Measurements from ENCODE around the gene GNAI1. TPM values are rescaled to one million over a fixed set of nuclear protein-coding genes. Genes with fewer than 3 reads are reported as not detected.
"Not testable (repeated sequence)": the region's sequence is repeated elsewhere in the genome, so short reads cannot be mapped to it uniquely, and the experiment has no call there.

Gene GNAI1
- total RNA-seq, 1 donor from 2014 or later = 50.6 TPM

DNA sequence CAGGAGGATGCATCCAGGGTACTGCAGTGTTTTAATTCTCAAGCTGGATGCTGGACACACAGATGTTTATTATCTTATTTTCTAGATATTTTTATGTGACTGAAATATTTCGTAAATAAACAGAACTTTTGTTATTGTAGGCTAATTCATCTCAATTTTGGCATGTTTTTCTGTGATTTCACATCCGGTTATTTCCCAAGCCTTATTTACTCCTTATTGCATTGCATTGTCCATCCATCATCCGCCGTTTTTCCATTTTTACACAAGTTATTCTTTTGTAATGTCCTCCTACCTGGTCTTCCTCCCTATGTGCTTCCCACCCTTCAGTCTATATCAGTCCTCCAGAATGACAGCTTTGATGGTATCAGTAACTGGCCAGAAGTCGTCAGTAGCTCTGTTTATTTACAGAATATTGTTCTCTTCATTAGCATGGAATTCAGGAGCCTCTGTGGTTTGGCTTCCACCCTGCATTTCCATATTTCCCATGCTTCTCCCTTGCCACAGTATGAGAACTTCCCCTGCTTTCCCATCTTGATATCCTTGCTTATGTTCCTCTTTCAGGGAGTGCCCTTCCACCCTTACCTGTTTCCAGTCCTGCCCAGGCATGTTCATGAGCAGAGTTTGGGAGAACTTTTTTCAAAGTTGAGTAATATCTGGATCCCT, 16.1 kb downstream of the GNAI1 start:
- TF ChIP-seq POLR2A (IDR thresholded peaks at IDR 0.05) = no peak
- TF ChIP-seq, protein P1, sequence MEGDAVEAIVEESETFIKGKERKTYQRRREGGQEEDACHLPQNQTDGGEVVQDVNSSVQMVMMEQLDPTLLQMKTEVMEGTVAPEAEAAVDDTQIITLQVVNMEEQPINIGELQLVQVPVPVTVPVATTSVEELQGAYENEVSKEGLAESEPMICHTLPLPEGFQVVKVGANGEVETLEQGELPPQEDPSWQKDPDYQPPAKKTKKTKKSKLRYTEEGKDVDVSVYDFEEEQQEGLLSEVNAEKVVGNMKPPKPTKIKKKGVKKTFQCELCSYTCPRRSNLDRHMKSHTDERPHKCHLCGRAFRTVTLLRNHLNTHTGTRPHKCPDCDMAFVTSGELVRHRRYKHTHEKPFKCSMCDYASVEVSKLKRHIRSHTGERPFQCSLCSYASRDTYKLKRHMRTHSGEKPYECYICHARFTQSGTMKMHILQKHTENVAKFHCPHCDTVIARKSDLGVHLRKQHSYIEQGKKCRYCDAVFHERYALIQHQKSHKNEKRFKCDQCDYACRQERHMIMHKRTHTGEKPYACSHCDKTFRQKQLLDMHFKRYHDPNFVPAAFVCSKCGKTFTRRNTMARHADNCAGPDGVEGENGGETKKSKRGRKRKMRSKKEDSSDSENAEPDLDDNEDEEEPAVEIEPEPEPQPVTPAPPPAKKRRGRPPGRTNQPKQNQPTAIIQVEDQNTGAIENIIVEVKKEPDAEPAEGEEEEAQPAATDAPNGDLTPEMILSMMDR (IDR thresholded peaks at IDR 0.05) = no peak
- peak in 1 of 2 donors; percentile 78 for TF ChIP-seq POLR2AphosphoS5 (IDR thresholded peaks at IDR 0.05; ENCODE audit: insufficient read depth in 1 of 2, low read depth in 1 of 2)
- DNase-seq (ENCODE audit: extremely low spot score in 2 of 2) = no peak
- no peaks in the 10 kb centered on the region for H3K27me3 ChIP-seq
- H3K4me1 ChIP-seq = peaks cover 77% of the 10 kb centered on the region
- no peak overlapping the region for H3K27ac ChIP-seq
- intact Hi-C loops (cut with DNase I) = no loop called here
- no peaks in the 10 kb centered on the region for H3K36me3 ChIP-seq
- H3K4me3 ChIP-seq = no peak overlapping the region
- H3K9me3 ChIP-seq = no peaks in the 10 kb centered on the region

DNA sequence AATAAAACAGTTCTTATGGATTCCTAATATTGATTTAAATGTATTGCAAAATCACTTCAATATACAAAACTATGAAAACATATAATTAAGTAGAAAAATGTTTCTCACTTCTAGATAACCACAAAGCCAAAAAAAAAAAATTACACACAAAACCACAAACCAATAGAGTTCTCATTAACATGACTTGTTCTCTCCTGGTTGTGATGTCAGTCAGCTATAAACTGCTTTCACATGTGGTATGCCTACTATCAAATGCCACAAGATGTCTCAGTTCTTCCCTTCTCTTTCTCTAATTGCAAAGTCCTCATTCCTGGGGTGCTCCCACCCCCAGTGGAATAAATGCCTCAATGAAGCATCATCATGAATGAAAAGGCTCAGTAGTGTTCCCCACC, 16.6 kb downstream of the GNAI1 start:
- intact Hi-C loops (cut with DNase I) = no loop called here
- no peak overlapping the region for H3K4me3 ChIP-seq
- no peak overlapping the region for H3K27ac ChIP-seq
- H3K36me3 ChIP-seq = no peaks in the 10 kb centered on the region
- TF ChIP-seq, protein P1 (IDR thresholded peaks at IDR 0.05) = no peak
- TF ChIP-seq POLR2AphosphoS5 (IDR thresholded peaks at IDR 0.05; ENCODE audit: insufficient read depth in 1 of 2, low read depth in 1 of 2) = no peak
- TF ChIP-seq POLR2A (IDR thresholded peaks at IDR 0.05) = no peak
- no peaks in the 10 kb centered on the region for H3K9me3 ChIP-seq
- peaks cover 74% of the 10 kb centered on the region for H3K4me1 ChIP-seq
- no peak for DNase-seq (ENCODE audit: extremely low spot score in 2 of 2)
- H3K27me3 ChIP-seq = no peaks in the 10 kb centered on the region

DNA sequence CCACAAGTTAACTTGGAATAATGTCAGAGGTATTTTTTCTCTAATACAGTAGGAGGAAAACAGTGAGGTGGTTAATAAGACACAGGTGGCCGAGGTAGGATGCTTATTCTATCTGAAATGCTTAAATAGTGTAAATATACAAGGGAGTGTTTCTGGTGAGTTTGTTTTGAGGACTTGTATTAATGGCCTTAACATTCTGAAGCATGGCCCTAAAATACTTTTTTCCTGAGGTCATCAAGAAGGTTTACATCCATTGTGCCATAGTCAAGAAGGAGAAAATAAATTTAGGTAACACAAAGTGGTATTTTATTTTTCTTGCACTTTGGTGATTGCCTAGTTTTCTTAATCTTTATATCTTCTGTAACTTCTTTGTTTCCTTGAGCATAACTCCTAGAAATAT, 18.8 kb downstream of the GNAI1 start:
- Histone ChIP-seq H3K4me1 (peaks cover 53% of the 10 kb centered on the region), H3K27me3 (no peaks in the 10 kb centered on the region), H3K27ac (no peak overlapping the region), H3K36me3 (no peaks in the 10 kb centered on the region), H3K9me3 (no peaks in the 10 kb centered on the region), H3K4me3 (no peak overlapping the region)
- TF ChIP-seq POLR2A (IDR thresholded peaks at IDR 0.05) (no peak), POLR2AphosphoS5 (IDR thresholded peaks at IDR 0.05; ENCODE audit: insufficient read depth in 1 of 2, low read depth in 1 of 2) (no peak)
- TF ChIP-seq, protein P1 (IDR thresholded peaks at IDR 0.05) = no peak
- intact Hi-C loops (cut with DNase I) = no loop called here
- DNase-seq (ENCODE audit: extremely low spot score in 2 of 2) = no peak

DNA sequence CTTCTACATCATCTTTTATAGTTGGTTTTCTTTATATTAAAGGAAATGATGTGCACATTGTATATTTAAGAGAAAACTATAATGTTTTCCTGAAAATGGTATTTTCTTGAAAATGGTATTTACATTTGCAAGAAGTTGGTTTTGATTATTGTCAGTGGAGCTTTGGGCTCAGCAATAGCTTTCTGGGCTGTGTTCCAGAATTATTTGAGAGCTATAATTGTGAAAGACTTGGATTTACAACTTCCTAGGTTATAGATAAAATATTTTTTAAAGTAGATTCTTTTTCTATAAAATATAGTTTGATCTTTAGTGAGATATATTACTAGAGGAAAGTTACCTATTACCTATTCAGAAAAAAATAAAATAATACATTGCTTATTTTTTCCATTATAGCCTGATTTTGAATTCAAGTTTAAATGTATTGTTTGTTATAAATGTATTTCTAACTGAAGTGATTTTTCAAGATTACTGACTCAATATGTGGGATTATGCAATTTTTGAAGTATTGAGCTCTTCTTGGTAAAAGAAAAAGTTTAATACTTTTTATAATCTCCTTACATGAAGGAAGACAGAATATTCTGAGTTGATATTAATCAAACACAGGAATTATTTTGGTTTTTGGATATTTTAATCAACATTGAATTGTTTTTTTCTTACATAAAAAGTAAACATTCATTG, 20.2 kb downstream of the GNAI1 start:
- H3K4me3 ChIP-seq = no peak overlapping the region
- TF ChIP-seq, protein P1 (IDR thresholded peaks at IDR 0.05) = no peak
- no peak for TF ChIP-seq POLR2A (IDR thresholded peaks at IDR 0.05)
- no peak for DNase-seq (ENCODE audit: extremely low spot score in 2 of 2)
- no peaks in the 10 kb centered on the region for H3K9me3 ChIP-seq
- no peaks in the 10 kb centered on the region for H3K36me3 ChIP-seq
- H3K27ac ChIP-seq = no peak overlapping the region
- intact Hi-C loops (cut with DNase I) = no loop called here
- peaks cover 50% of the 10 kb centered on the region for H3K4me1 ChIP-seq
- no peaks in the 10 kb centered on the region for H3K27me3 ChIP-seq

DNA sequence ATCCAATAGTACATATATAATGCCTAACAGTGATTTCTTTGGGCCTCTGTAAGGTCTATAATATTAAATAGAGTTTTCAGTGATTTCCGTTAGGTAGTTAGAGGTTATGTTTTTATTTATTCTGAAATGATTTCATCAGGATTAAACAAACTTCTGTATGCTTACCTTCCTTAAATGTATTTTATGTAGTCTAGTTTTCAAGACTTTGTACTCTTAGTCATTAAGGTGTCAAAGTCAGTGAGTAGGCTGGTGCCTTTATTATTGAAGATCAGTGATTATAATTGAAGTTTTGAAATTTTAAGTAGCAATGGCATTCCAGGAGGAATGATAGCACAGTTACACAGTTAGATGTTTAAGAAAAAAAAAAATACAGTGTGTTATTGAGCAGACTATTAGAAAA, 20.7 kb downstream of the GNAI1 start:
- Histone ChIP-seq H3K4me3 (no peak overlapping the region), H3K36me3 (no peaks in the 10 kb centered on the region), H3K27ac (no peak overlapping the region), H3K9me3 (no peaks in the 10 kb centered on the region), H3K27me3 (no peaks in the 10 kb centered on the region), H3K4me1 (peaks cover 46% of the 10 kb centered on the region)
- DNase-seq (ENCODE audit: extremely low spot score in 2 of 2) = no peak
- intact Hi-C loops (cut with DNase I) = no loop called here
- TF ChIP-seq, protein P1 (IDR thresholded peaks at IDR 0.05) = no peak
- TF ChIP-seq POLR2AphosphoS5 (IDR thresholded peaks at IDR 0.05; ENCODE audit: insufficient read depth in 1 of 2, low read depth in 1 of 2) (no peak), POLR2A (IDR thresholded peaks at IDR 0.05) (no peak)

DNA sequence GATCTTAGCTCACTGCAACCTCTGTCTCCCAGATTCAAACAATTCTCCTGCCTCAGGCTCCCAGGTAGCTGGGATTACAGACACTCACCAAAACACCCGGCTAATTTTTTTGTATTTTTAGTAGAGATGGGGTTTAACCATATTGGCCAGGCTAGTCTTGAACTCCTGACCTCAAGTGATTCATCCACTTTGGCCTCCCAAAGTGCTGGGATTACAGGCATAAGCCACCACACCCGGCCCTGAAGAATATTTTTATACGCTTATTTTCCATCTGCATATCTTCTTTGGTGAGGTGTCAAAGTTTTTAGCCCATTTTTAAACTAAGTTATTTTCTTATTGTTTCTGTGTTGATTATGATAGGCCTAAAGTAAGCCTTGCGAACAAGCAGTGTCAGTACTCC, 23.1 kb downstream of the GNAI1 start:
- H3K27me3 ChIP-seq; H3K36me3 ChIP-seq; H3K4me3 ChIP-seq; H3K27ac ChIP-seq; H3K9me3 ChIP-seq; DNase-seq (ENCODE audit: extremely low spot score in 2 of 2); intact Hi-C loops (cut with DNase I): not testable (repeated sequence)
- H3K4me1 ChIP-seq = peaks cover 36% of the 10 kb centered on the region

All from vagina (tissue), 2 donors.